ENCODE data around the gene RET. TPM values are rescaled to one million over a fixed set of nuclear protein-coding genes. Genes with fewer than 3 reads are reported as not detected.

Gene RET
- total RNA-seq, 1 experiment from 2014 or later = 68.0 TPM

- POLR2A ChIA-PET (ENCODE audit: low non-redundant PET) = no interaction called here
- intact Hi-C loops (cut with micrococcal nuclease; ENCODE audit: unreplicated experiment) = no loop called here
- no peaks in the 10 kb centered on the region for H3K36me3 ChIP-seq (ENCODE audit: insufficient read depth, low read length, poor library complexity, severe bottlenecking)
- CTCF ChIA-PET = no interaction called here
- no TSS peak for BruUV-seq (replicated peaks)
- no peak overlapping the region for H3K4me3 ChIP-seq (ENCODE audit: low read depth, low read length, poor library complexity, severe bottlenecking)
- H3K27me3 ChIP-seq (replicated peaks; ENCODE audit: insufficient read depth, low read depth, low read length, poor library complexity) = no peaks in the 10 kb centered on the region
- peaks cover 14% of the 10 kb centered on the region for H3K4me1 ChIP-seq (ENCODE audit: insufficient read depth, low read length, poor library complexity, severe bottlenecking)
- TF ChIP-seq EZH2 (IDR thresholded peaks at IDR 0.05; ENCODE audit: borderline replicate concordance, low read depth, low read length, poor library complexity, severe bottlenecking) = no peak
- TF ChIP-seq, protein P1, sequence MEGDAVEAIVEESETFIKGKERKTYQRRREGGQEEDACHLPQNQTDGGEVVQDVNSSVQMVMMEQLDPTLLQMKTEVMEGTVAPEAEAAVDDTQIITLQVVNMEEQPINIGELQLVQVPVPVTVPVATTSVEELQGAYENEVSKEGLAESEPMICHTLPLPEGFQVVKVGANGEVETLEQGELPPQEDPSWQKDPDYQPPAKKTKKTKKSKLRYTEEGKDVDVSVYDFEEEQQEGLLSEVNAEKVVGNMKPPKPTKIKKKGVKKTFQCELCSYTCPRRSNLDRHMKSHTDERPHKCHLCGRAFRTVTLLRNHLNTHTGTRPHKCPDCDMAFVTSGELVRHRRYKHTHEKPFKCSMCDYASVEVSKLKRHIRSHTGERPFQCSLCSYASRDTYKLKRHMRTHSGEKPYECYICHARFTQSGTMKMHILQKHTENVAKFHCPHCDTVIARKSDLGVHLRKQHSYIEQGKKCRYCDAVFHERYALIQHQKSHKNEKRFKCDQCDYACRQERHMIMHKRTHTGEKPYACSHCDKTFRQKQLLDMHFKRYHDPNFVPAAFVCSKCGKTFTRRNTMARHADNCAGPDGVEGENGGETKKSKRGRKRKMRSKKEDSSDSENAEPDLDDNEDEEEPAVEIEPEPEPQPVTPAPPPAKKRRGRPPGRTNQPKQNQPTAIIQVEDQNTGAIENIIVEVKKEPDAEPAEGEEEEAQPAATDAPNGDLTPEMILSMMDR (conservative IDR thresholded peaks at IDR 0.05; ENCODE audit: low read depth, low read length) = no peak
- H3K9me3 ChIP-seq (ENCODE audit: low read depth, low read length, poor library complexity, severe bottlenecking) = no peaks in the 10 kb centered on the region
- H3K27ac ChIP-seq (ENCODE audit: low read depth, low read length, poor library complexity, severe bottlenecking) = no peak overlapping the region
- no peak for DNase-seq (ENCODE audit: low spot score)
These were observed 11.6 kb upstream of the RET start for GRCh38 chr10:43065234-43065633.

GRCh38 chr10:43065761-43066160 lies 11.1 kb upstream of the RET start:
- peaks cover 14% of the 10 kb centered on the region for H3K4me1 ChIP-seq (ENCODE audit: insufficient read depth, low read length, poor library complexity, severe bottlenecking)
- H3K36me3 ChIP-seq (ENCODE audit: insufficient read depth, low read length, poor library complexity, severe bottlenecking) = no peaks in the 10 kb centered on the region
- ChIA-PET CTCF (no interaction called here), POLR2A (ENCODE audit: low non-redundant PET) (no interaction called here)
- no TSS peak for BruUV-seq (replicated peaks)
- intact Hi-C loops (cut with micrococcal nuclease; ENCODE audit: unreplicated experiment) = no loop called here
- TF ChIP-seq, protein P1 (conservative IDR thresholded peaks at IDR 0.05; ENCODE audit: low read depth, low read length) = no peak
- no peak for TF ChIP-seq EZH2 (IDR thresholded peaks at IDR 0.05; ENCODE audit: borderline replicate concordance, low read depth, low read length, poor library complexity, severe bottlenecking)
- H3K27me3 ChIP-seq (replicated peaks; ENCODE audit: insufficient read depth, low read depth, low read length, poor library complexity) = no peaks in the 10 kb centered on the region
- H3K4me3 ChIP-seq (ENCODE audit: low read depth, low read length, poor library complexity, severe bottlenecking) = no peak overlapping the region
- no peaks in the 10 kb centered on the region for H3K9me3 ChIP-seq (ENCODE audit: low read depth, low read length, poor library complexity, severe bottlenecking)
- no peak for DNase-seq (ENCODE audit: low spot score)
- no peak overlapping the region for H3K27ac ChIP-seq (ENCODE audit: low read depth, low read length, poor library complexity, severe bottlenecking)

GRCh38 chr10:43066481-43066880 lies 10.4 kb upstream of the RET start:
- H3K36me3 ChIP-seq (ENCODE audit: insufficient read depth, low read length, poor library complexity, severe bottlenecking) = no peaks in the 10 kb centered on the region
- no peak overlapping the region for H3K27ac ChIP-seq (ENCODE audit: low read depth, low read length, poor library complexity, severe bottlenecking)
- no TSS peak for BruUV-seq (replicated peaks)
- H3K9me3 ChIP-seq (ENCODE audit: low read depth, low read length, poor library complexity, severe bottlenecking) = no peaks in the 10 kb centered on the region
- DNase-seq (ENCODE audit: low spot score) = no peak
- no peaks in the 10 kb centered on the region for H3K27me3 ChIP-seq (replicated peaks; ENCODE audit: insufficient read depth, low read depth, low read length, poor library complexity)
- POLR2A ChIA-PET (ENCODE audit: low non-redundant PET) = no interaction called here
- TF ChIP-seq EZH2 (IDR thresholded peaks at IDR 0.05; ENCODE audit: borderline replicate concordance, low read depth, low read length, poor library complexity, severe bottlenecking) = no peak
- TF ChIP-seq, protein P1 (conservative IDR thresholded peaks at IDR 0.05; ENCODE audit: low read depth, low read length) = no peak
- no peak overlapping the region for H3K4me3 ChIP-seq (ENCODE audit: low read depth, low read length, poor library complexity, severe bottlenecking)
- intact Hi-C loops (cut with micrococcal nuclease; ENCODE audit: unreplicated experiment) = no loop called here
- CTCF ChIA-PET = no interaction called here
- peaks cover 14% of the 10 kb centered on the region for H3K4me1 ChIP-seq (ENCODE audit: insufficient read depth, low read length, poor library complexity, severe bottlenecking)
